Glomerular endothelial cell (primary cell): ENCODE results near the gene BTBD6. TPM values are rescaled to one million over a fixed set of nuclear protein-coding genes. Genes with fewer than 3 reads are reported as not detected.
"Not testable (repeated sequence)": the region's sequence is repeated elsewhere in the genome, so short reads cannot be mapped to it uniquely, and the experiment has no call there.

Experiments used
- DNase-seq: peaks from one replicate; pipeline ENCODE4 v3.0.0-alpha.2; 2011; ENCODE audit warnings: low read depth, low spot score; ENCODE audit errors: extremely low read depth
- total RNA-seq: library from RNA; depleted of rRNA; stranded (reverse); fragments of >200 nt; gene quantifications from 2 replicates; pipeline ENCODE4 v1.2.3, GENCODE V29; 2015

The BTBD6 gene
- total RNA-seq, 1 donor from 2014 or later, result 64.6 TPM

- DNase-seq, result no peak
Measured at GRCh38 chr14:105267820-105268548, 19.7 kb downstream of the BTBD6 start.

GRCh38 chr14:105268736-105269354 is 20.5 kb downstream of the BTBD6 start:
- no peak for DNase-seq

DNA sequence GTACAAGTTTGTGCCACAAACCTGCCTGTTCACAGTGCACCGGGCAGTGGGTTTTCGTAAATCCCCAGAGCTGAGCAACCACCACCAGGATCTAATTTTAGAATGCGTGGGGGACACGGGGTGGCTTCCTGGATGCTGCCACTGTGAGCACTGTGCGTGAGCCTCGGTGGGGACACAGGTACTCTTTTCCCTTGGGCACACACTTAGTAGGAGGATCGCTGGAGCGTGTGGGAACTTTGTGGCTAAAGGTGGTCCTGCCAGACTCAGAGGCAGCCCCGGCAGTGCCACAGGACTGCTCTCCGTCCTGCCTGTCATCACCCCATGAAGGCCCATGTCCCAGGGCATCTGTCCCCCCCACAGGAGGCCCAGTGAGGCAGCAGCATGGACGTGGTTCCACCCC is 21.1 kb downstream of the BTBD6 start:
- DNase-seq, result no peak

- DNase-seq, result no peak
Measured at GRCh38 chr14:105271224-105271890, 23.0 kb downstream of the BTBD6 start.

- no peak for DNase-seq
Measured at GRCh38 chr14:105272623-105273022, 24.3 kb downstream of the BTBD6 start.

- DNase-seq, result no peak
Measured at GRCh38 chr14:105273062-105273461, 24.7 kb downstream of the BTBD6 start.

DNA sequence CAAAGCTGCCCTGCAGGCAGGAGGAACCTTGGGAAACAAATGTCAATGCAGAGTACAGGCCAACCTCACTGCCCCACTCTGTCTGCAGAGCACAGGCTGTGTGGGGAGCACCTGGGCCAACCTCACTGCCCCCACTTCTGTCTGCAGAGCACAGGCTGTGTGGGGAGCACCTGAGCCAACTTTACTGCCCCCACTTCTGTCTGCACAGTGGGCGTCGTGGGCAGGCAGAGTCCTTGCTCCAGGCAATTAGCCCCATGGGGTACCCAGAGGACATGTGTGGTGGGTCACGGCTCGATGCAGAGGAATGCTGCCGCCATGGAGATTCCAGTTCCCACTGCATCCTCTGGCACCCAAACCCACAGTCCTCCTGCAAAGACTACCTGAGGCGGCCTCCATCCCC is 26.3 kb downstream of the BTBD6 start:
- no peak for DNase-seq

DNA sequence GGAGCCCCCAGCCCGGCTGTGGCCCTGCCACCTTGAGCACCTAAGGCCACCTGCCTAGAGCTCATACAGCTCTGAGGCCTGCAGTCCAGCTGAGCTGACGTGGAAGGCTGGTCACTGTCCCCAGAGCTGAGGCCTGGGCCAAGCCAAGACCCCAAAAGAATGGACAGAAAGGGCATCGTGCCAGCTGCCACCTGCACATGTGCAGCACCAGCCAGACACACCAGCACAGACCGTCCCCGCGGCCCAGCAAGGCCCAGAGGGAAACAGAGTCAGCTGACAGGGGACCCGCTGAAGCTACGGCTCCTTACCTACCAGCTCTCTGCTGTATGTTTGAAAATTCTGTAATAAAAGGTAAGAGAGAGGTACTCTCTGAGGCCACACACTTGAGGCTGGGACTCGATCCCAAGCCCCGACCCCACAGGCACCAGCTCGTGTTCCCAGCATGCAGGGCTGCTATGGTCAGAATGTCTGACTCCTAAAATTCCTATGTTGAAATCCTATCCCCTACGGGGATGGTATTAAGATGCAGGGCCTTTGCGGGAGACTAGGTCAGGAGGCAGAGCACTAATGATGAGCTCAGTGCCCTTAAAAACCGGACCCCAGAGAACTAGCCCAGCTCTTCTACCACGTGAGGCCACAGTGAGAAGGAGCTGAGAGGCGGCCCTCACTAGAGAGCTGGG is 27.1 kb downstream of the BTBD6 start:
- no peak for DNase-seq

DNA sequence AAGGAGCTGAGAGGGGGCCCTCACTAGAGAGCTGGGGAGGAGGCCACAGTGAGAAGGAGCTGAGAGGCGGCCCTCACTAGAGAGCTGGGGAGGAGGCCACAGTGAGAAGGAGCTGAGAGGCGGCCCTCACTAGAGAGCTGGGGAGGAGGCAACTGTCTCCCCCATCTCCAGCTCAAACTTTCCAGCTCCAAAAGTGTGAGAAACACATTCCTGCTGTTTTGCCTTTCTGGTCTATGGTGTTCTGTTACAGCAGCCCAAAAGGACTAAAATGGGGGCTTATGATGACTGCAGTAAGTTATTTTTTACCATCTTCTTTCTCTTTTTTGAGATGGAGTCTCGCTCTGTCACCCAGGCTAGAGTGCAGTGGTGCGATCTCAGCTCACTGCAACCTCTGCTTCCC is 29.1 kb downstream of the BTBD6 start:
- not testable (repeated sequence) for DNase-seq

GRCh38 chr14:105279642-105280361 is 31.5 kb downstream of the BTBD6 start:
- no peak for DNase-seq

DNA sequence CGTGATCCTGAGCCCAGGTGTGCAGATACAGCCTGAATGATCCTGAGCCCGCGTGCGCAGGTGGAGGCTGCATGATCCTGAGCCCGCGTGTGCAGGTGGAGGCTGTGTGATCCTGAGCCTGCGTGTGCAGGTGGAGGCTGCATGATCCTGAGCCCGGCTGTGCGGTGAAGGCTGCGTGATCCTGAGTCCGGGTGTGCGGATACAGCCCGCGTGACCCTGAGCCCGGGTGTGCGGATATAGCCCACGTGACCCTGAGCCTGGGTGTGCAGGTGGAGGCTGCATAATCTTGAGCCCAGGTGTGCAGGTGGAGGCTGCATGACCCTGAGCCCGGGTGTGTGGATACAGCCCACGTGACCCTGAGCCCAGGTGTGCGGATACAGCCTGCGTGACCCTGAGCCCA is 32.2 kb downstream of the BTBD6 start:
- DNase-seq, result no peak

- DNase-seq, result no peak
Measured at GRCh38 chr14:105281371-105282097, 33.2 kb downstream of the BTBD6 start.

DNA sequence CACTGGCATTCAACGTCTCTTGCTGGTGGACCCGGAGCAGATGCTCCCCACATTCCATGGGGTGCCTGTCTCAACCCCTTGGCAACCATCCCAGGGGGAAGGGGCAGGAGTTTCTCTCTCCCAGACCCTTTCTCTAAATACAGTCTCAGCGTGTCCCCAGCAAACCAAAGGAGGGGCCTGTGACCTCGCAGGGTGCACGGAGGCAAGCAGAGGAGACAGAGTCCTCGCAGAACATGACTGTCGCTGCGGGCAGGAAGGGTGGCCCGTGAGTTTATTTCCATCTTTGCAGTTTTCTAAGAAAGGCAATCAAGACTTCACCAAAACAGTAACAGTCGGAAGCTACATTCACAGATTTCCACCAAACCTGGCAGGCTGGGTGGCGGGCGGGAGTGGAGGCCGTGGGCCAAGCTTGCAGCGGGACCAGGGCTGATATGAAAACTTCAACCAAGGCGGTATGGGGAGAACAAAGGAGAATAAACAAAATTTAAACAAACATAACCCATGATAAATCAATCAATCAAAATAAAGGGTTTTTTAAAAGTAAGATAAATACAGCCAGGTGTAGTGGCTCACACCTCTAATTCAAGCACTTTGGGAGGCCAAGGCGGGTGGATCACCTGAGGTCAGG is 33.9 kb downstream of the BTBD6 start:
- no peak for DNase-seq

GRCh38 chr14:105283028-105283427 is 34.7 kb downstream of the BTBD6 start:
- no peak for DNase-seq

- no peak for DNase-seq
Measured at GRCh38 chr14:105283899-105284298, 35.6 kb downstream of the BTBD6 start.

DNA sequence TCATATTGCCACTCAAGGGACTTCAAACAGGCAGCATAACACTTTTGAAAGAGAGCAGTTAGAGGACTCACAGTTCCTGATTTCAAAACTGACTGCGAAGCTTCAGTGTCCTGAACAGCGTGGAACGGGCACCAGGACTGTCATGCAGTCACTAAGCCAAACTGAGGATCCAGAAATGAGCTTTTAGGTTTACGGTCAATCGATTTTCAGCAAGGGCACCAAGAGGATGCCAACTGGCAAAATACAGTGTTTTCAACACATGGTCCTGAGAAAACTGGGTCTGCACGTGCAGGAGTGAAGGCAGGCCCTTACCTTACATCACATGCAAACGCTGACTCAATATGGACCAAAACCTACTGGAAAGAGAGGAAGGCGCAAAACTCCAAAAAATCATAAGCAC is 36.8 kb downstream of the BTBD6 start:
- DNase-seq, result no peak

DNA sequence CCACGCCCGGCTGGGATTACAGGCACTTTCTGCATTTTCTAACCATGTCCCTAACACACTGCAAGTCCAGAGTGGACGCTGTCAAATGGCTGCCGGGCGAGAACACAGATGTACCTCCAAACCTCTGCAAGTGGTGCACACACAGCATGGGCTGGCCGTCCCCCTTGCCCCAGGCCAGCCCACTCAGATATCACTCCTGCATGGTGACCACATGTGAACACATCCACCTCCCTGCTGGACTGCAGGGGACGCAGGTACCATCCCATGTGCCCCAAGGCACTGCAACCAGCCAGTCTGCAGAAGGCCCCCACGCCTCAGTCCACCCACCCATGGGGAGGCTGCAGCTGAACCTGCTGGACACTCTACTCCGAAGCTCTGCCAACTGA is 38.4 kb downstream of the BTBD6 start:
- no peak for DNase-seq

DNA sequence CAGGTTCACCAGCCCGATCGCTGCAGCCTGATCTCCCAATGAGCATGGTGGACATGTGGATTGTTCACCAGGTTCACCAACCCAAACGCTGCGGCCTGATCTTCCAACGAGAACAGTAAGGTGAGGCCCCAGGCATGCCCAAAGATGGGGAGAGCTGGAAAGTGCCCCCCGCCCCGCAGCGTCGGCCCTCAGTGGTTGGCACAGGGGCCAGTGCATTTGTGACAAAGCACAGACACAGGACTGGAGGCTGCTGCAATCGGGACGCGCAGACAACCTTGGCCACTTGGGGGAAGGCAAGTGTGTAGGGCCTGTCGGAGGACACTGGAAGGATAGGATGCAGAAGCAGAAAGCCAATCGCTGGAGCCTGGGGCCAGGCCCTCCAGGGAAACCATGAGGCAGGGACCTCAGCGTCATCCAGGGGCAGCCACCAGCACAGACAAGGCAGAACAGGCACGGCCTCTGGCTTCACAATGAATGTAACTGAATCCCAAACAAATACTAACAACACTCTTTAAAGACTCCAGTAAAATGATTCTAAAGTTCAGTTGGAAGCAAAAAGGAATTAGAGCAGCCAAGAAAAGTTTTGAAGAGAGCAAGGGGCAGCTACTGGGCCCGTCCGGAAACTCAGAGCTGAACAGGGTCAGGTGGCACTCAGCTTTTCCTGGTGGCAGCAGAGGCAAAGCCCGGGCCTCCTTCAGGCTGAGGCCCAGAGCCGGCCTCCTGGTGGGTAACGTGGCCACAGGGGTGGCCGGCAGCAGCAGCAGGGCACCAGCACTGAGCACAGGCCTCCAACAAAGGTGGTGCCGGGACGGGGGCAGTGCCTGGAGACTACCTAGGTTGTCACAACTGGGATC is 39.1 kb downstream of the BTBD6 start:
- no peak for DNase-seq

DNA sequence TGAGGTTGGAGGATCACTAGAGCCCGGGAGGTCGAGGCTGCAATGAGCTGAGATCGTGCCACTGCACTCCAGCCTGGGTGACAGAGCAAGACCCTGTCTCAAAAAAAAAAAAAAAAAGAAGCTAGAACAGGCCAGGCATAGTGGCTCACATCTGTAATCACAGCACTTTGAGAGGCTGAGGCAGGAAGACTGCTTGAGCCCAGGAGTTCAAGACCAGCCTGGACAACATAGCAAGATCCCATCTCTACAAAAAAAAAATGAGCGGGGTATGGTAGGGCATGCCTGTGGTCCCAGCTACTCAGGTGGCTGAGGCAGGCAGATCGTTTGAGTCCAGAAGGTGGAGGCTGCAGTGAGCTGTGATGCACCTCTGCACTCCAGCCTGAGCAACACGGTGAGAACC is 40.6 kb downstream of the BTBD6 start:
- DNase-seq, result not testable (repeated sequence)
